Measurements from ENCODE around the gene DHRS3. TPM values are rescaled to one million over a fixed set of nuclear protein-coding genes. Genes with fewer than 3 reads are reported as not detected.

Gene DHRS3
- total RNA-seq, 1 experiment from 2014 or later, result 154 TPM

DNA sequence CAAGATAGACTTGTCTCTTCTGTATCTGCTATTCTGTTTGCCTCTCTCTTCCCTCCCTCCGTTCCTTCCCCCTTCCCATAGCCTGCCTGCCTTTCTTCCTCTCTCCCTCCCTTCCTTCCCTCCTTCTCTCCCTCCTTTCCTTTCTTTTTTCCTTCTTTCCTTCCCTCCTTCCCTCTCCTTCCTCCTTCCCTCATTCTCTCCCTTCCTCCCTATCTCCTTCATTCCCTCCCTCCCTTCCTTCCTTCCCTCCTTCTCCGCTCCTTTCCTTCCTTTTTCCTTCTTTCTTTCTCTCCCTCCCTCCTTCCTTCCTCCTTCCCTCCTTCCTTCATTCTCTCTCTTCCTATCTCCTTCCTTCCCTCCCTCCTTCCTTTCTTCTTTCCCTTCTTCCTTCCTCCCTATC, 26.8 kb upstream of the DHRS3 start:
- no peaks in the 10 kb centered on the region for H4K20me1 ChIP-seq (ENCODE audit: insufficient read depth)
- H3F3A ChIP-seq (ENCODE audit: insufficient read depth, low read depth), result no peaks in the 10 kb centered on the region
- ChIA-PET CTCF (no interaction called here), POLR2A (ENCODE audit: unreplicated experiment) (no interaction called here)
- H2AFZ ChIP-seq, result no peak overlapping the region
- TF ChIP-seq, protein P1, sequence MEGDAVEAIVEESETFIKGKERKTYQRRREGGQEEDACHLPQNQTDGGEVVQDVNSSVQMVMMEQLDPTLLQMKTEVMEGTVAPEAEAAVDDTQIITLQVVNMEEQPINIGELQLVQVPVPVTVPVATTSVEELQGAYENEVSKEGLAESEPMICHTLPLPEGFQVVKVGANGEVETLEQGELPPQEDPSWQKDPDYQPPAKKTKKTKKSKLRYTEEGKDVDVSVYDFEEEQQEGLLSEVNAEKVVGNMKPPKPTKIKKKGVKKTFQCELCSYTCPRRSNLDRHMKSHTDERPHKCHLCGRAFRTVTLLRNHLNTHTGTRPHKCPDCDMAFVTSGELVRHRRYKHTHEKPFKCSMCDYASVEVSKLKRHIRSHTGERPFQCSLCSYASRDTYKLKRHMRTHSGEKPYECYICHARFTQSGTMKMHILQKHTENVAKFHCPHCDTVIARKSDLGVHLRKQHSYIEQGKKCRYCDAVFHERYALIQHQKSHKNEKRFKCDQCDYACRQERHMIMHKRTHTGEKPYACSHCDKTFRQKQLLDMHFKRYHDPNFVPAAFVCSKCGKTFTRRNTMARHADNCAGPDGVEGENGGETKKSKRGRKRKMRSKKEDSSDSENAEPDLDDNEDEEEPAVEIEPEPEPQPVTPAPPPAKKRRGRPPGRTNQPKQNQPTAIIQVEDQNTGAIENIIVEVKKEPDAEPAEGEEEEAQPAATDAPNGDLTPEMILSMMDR (conservative IDR thresholded peaks at IDR 0.05), result no peak
- TF ChIP-seq EZH2 (IDR thresholded peaks at IDR 0.05; ENCODE audit: low read depth), result no peak
- intact Hi-C loops (cut with micrococcal nuclease; ENCODE audit: unreplicated experiment), result no loop called here
- no peak overlapping the region for H3K4me3 ChIP-seq
- no peaks in the 10 kb centered on the region for H3K79me2 ChIP-seq (ENCODE audit: low read depth)
- no peaks in the 10 kb centered on the region for H3K4me1 ChIP-seq (replicated peaks; ENCODE audit: insufficient read depth)
- no peaks in the 10 kb centered on the region for H3K36me3 ChIP-seq (ENCODE audit: low read depth)
- no TSS peak for BruUV-seq (replicated peaks)
- no peak overlapping the region for H3K27ac ChIP-seq
- no peaks in the 10 kb centered on the region for H3K9me3 ChIP-seq (ENCODE audit: insufficient read depth, low read depth)
- no peak overlapping the region for H3K4me2 ChIP-seq
- no peaks in the 10 kb centered on the region for H3K27me3 ChIP-seq (ENCODE audit: insufficient read depth, low read depth)
- H3K9me2 ChIP-seq (ENCODE audit: insufficient read depth), result no peaks in the 10 kb centered on the region
- no peak for DNase-seq

DNA sequence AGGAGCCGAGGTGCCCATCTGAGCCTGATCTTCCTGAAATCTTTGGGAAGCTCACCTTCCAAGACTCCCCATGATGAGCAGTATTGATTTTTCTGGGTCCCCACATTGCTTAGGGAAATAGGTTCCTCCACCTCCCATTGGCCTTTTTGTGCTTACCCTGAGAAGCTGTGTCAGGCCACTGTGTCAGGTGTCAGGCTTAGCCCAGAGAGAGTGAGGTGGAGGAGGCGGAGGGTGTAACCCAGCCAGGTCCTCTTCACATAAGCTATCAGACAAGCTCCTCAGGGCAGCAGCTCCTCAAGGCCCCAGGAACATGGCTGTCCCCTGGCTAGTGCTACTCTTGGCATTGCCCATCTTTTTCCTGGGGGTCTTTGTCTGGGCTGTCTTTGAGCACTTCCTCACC, 26.2 kb upstream of the DHRS3 start:
- intact Hi-C loops (cut with micrococcal nuclease; ENCODE audit: unreplicated experiment), result no loop called here

DNA sequence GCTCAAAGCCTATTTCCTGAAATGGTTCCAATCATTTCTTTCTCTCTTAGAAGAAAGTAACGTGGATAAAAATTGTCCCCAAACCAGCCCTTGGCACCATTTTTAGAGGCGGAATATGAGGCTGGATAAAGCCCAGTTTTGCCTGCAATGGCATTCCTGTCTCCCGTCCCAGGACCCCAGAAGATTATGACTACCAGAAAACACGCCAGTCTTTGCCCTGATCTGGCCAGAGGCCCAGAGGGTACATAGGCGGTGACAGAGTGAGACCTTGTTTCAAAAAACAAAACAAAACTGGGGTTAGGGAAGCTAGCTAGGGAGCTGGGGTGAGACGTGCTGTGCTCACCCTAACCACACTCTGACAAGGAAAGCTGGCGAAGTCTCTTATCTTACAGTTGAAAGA, 25.8 kb upstream of the DHRS3 start, which contains the start of gene AADACL4:
TSS of gene AADACL4 (plus strand) at position 301 of the 400 bp plus-strand sequence. CDS start 462 bp downstream, outside the sequence.
- H3K36me3 ChIP-seq (ENCODE audit: low read depth), result no peaks in the 10 kb centered on the region
- H3K9me2 ChIP-seq (ENCODE audit: insufficient read depth), result no peaks in the 10 kb centered on the region
- H2AFZ ChIP-seq, result no peak within 1 kb of the TSS
- intact Hi-C loops (cut with micrococcal nuclease; ENCODE audit: unreplicated experiment), result no loop called here
- no peak for TF ChIP-seq EZH2 (IDR thresholded peaks at IDR 0.05; ENCODE audit: low read depth)
- TF ChIP-seq, protein P1 (conservative IDR thresholded peaks at IDR 0.05), result no peak
- no peaks in the 10 kb centered on the region for H3F3A ChIP-seq (ENCODE audit: insufficient read depth, low read depth)
- no TSS peak for BruUV-seq (replicated peaks)
- 0 out of 2 replicates have a peak, but pooled peaks cover 2% of the 10 kb centered on the region for H3K9me3 ChIP-seq (ENCODE audit: insufficient read depth, low read depth)
- H3K4me2 ChIP-seq, result no peak within 1 kb of the TSS
- H3K4me1 ChIP-seq (replicated peaks; ENCODE audit: insufficient read depth), result no peaks in the 10 kb centered on the region
- H3K4me3 ChIP-seq, result no peak within 1 kb of the TSS
- no peaks in the 10 kb centered on the region for H3K27me3 ChIP-seq (ENCODE audit: insufficient read depth, low read depth)
- H3K27ac ChIP-seq, result no peak within 1 kb of the TSS
- no peaks in the 10 kb centered on the region for H3K79me2 ChIP-seq (ENCODE audit: low read depth)
- DNase-seq, result no peak
- no peaks in the 10 kb centered on the region for H4K20me1 ChIP-seq (ENCODE audit: insufficient read depth)
- CTCF ChIA-PET, result no interaction called here
- POLR2A ChIA-PET (ENCODE audit: unreplicated experiment), result interaction anchor here (0.7 kb wide), 1 partner anchor 393 kb away, joined by 20 read pairs; no protein-coding TSS in a partner anchor

More for the DNA sequence above, 26.2 kb upstream of the DHRS3 start:
- no peaks in the 10 kb centered on the region for H3K9me2 ChIP-seq (ENCODE audit: insufficient read depth)
- H4K20me1 ChIP-seq (ENCODE audit: insufficient read depth), result no peaks in the 10 kb centered on the region
- no peaks in the 10 kb centered on the region for H3K27me3 ChIP-seq (ENCODE audit: insufficient read depth, low read depth)
- no peaks in the 10 kb centered on the region for H3F3A ChIP-seq (ENCODE audit: insufficient read depth, low read depth)
- BruUV-seq (replicated peaks), result no TSS peak
- H3K4me3 ChIP-seq, result no peak overlapping the region
- POLR2A ChIA-PET (ENCODE audit: unreplicated experiment), result no interaction called here
- H3K79me2 ChIP-seq (ENCODE audit: low read depth), result no peaks in the 10 kb centered on the region
- H3K36me3 ChIP-seq (ENCODE audit: low read depth), result no peaks in the 10 kb centered on the region
- no peaks in the 10 kb centered on the region for H3K4me1 ChIP-seq (replicated peaks; ENCODE audit: insufficient read depth)
- no peak for TF ChIP-seq EZH2 (IDR thresholded peaks at IDR 0.05; ENCODE audit: low read depth)
- TF ChIP-seq, protein P1 (conservative IDR thresholded peaks at IDR 0.05), result no peak
- no peak for DNase-seq
- H3K4me2 ChIP-seq, result no peak overlapping the region
- 0 out of 2 replicates have a peak, but pooled peaks cover 2% of the 10 kb centered on the region for H3K9me3 ChIP-seq (ENCODE audit: insufficient read depth, low read depth)
- H3K27ac ChIP-seq, result no peak overlapping the region
- CTCF ChIA-PET, result no interaction called here
- H2AFZ ChIP-seq, result no peak overlapping the region

Data from PC-9 (cell line).